Thymus (tissue), 14 donors: ENCODE results near the gene TTLL7. TPM values are rescaled to one million over a fixed set of nuclear protein-coding genes. Genes with fewer than 3 reads are reported as not detected.

Experiments used
- DNase-seq, 9 donors: peaks; one replicate each; pipeline ENCODE4 v3.0.0-alpha.2; 2013; ENCODE audit warnings: low spot score in 9 of 9, low read depth in 6 of 9, missing footprints in 1 of 9
- H3K27ac ChIP-seq, 2 donors: one replicate each; pipeline ENCODE4 v1.5.1; 2013; ENCODE audit warnings: control low read depth in 1 of 2, low read depth in 1 of 2, low read length in 1 of 2, mild to moderate bottlenecking in 1 of 2, moderate library complexity in 1 of 2
- H3K27me3 ChIP-seq, 2 donors: one replicate each; pipeline ENCODE4 v1.5.1; 2013; ENCODE audit warnings: low read length in 1 of 2; ENCODE audit not compliant: control insufficient read depth in 2 of 2, insufficient read depth in 1 of 2
- H3K36me3 ChIP-seq, 2 donors: one replicate each; pipeline ENCODE4 v1.5.1; 2013; ENCODE audit warnings: low read length in 1 of 2, mild to moderate bottlenecking in 1 of 2, moderate library complexity in 1 of 2; ENCODE audit not compliant: control insufficient read depth in 2 of 2, insufficient read depth in 2 of 2
- H3K4me1 ChIP-seq, 2 donors: one replicate each; pipeline ENCODE4 v1.5.1; 2013; ENCODE audit warnings: low read length in 2 of 2; ENCODE audit not compliant: control insufficient read depth in 2 of 2, insufficient read depth in 2 of 2
- H3K4me3 ChIP-seq, 2 donors: one replicate each; pipeline ENCODE4 v1.5.1; 2013; ENCODE audit warnings: low read length in 2 of 2, control low read depth in 1 of 2, mild to moderate bottlenecking in 1 of 2
- H3K9me3 ChIP-seq, 2 donors: one replicate each; pipeline ENCODE4 v1.5.1; 2013; ENCODE audit warnings: low read length in 1 of 2, mild to moderate bottlenecking in 1 of 2; ENCODE audit not compliant: control insufficient read depth in 2 of 2, insufficient read depth in 1 of 2
- WGBS: extraction: QIAGEN DNeasy Blood & Tissue Kit; methylation state at CpG from one replicate; pipeline ENCODE4 v1.1.7; 2013; 5-methylcytosine and 5-hydroxymethylcytosine counted together
- long read RNA-seq, 10 donors: transcript quantifications; one replicate each; lab custom pipeline, GENCODE V29; 2026
- polyA plus RNA-seq: library from polyadenylated mRNA; stranded (reverse); fragments of 200-250 nt; gene quantifications from one replicate; pipeline ENCODE4 v1.2.3, GENCODE V29; 2013
- total RNA-seq: library from RNA; stranded (reverse); fragments of 120-200 nt; gene quantifications from one replicate; pipeline ENCODE4 v1.2.4, GENCODE V29; 2013
- donor health status: healthy.

Gene TTLL7, protein sequence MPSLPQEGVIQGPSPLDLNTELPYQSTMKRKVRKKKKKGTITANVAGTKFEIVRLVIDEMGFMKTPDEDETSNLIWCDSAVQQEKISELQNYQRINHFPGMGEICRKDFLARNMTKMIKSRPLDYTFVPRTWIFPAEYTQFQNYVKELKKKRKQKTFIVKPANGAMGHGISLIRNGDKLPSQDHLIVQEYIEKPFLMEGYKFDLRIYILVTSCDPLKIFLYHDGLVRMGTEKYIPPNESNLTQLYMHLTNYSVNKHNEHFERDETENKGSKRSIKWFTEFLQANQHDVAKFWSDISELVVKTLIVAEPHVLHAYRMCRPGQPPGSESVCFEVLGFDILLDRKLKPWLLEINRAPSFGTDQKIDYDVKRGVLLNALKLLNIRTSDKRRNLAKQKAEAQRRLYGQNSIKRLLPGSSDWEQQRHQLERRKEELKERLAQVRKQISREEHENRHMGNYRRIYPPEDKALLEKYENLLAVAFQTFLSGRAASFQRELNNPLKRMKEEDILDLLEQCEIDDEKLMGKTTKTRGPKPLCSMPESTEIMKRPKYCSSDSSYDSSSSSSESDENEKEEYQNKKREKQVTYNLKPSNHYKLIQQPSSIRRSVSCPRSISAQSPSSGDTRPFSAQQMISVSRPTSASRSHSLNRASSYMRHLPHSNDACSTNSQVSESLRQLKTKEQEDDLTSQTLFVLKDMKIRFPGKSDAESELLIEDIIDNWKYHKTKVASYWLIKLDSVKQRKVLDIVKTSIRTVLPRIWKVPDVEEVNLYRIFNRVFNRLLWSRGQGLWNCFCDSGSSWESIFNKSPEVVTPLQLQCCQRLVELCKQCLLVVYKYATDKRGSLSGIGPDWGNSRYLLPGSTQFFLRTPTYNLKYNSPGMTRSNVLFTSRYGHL
- total RNA-seq (0.94 TPM), polyA plus RNA-seq (1.9 TPM)
- long read RNA-seq, donor 1 = 0 reads
- long read RNA-seq, donor 2 = 0 reads
- long read RNA-seq, donor 3 = 0 reads
- long read RNA-seq, donor 4 = 0 reads
- long read RNA-seq, donor 5 = 0 reads
- long read RNA-seq, donor 6 = 0 reads
- long read RNA-seq, donor 7 = 0 reads
- long read RNA-seq, donor 8 = 0 reads
- long read RNA-seq, donor 9 = 0 reads
- long read RNA-seq, donor 10 = 0 reads

DNA sequence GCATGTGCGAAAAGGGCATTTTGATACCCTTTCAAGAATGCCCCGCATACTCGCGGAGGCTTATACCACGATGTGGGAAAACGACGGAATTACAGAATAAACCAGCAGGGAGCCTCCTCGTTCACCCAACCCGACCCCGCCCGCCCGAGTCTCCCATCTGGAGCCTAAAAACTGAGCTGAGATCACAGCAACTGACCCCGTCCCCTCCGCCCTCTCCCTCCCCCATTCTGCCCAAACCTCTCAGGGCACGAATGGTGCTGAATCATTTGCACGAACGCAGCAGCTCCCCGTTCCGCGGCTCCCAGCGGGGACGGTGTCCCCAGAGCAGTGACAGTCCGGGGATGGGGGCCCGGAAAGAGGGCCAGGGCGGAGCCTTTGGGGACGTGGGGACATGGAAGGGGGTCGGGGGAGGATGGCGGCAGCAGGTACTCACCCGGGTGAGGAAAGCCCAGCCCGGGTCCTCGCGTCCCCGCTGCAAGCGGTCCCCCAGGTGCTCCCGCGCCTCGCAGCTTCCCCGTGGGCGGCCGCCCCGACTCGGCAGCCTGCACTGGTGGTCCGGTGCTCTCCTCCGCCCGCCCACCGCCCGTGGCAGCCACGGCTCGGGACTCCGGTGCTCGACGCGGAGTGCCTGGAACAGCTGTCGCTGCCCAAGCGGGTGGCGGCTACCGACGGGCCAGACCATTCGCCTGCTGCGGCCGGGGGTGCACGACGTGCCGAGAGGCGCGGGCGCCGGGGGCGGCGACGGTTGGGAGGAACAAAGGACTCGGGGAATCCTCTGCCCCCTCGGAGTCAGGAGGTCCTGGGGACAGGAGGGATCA, at the start of gene TTLL7:
TSS of gene TTLL7 (minus strand) at position 635 of the 818 bp plus-strand sequence. CDS start 46,921 bp downstream, outside the sequence.
- WGBS = 3% methylated on average over 73 of the region's 73 CpGs
- peak in 6 of 9 donors; percentile 5 to 55 (median 30) for DNase-seq
- no peak within 1 kb of the TSS for H3K27ac ChIP-seq

DNA sequence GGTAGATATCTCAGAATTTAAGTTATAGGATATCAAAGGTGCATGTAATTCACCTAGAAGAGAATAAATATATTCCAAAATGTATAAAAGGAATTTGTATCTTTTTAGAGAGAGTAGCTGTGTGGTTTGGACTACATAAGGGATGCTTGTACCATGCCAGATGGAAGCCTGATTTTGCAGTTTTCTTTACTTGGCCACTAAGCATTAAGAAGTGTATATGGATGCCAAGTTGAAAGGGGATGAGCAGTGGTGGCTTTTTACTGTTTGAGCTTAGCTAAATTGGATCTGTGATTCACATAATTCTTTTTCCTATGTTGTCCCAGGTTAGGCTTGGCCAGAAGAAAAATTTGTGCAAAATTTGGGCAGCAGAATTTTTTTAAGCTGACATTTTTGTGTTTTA, 43.5 kb upstream of the TTLL7 start:
- H3K4me1 ChIP-seq = no peaks in the 10 kb centered on the region
- no peaks in the 10 kb centered on the region for H3K36me3 ChIP-seq
- H3K4me3 ChIP-seq = no peak overlapping the region
- H3K27ac ChIP-seq = no peak overlapping the region
- no peaks in the 10 kb centered on the region for H3K27me3 ChIP-seq
- H3K9me3 ChIP-seq = no peaks in the 10 kb centered on the region
- no peak for DNase-seq

More for the DNA sequence above, at the start of gene TTLL7:
- no peaks in the 10 kb centered on the region for H3K9me3 ChIP-seq
- H3K4me3 ChIP-seq = peak within 1 kb of the TSS; percentile 52
- peaks cover 4 to 14% of the 10 kb centered on the region in 2 donors for H3K4me1 ChIP-seq
- peaks cover 15 to 50% of the 10 kb centered on the region in 2 donors for H3K27me3 ChIP-seq
- H3K36me3 ChIP-seq = no peaks in the 10 kb centered on the region

- Histone ChIP-seq H3K36me3 (no peaks in the 10 kb centered on the region), H3K4me3 (no peak overlapping the region), H3K4me1 (no peaks in the 10 kb centered on the region), H3K27ac (no peak overlapping the region), H3K27me3 (no peaks in the 10 kb centered on the region), H3K9me3 (no peaks in the 10 kb centered on the region)
- DNase-seq = no peak
- 96% methylated on average over 9 of the region's 9 CpGs for WGBS
Measured at GRCh38 chr1:84037758-84038611, 39.1 kb upstream of the TTLL7 start.

GRCh38 chr1:84031802-84032327, 32.9 kb upstream of the TTLL7 start:
- H3K36me3 ChIP-seq = no peaks in the 10 kb centered on the region
- no peak overlapping the region for H3K4me3 ChIP-seq
- no peak for DNase-seq
- 91% methylated on average over 1 of the region's 1 CpG for WGBS
- H3K4me1 ChIP-seq = no peaks in the 10 kb centered on the region
- no peak overlapping the region for H3K27ac ChIP-seq
- H3K27me3 ChIP-seq = no peaks in the 10 kb centered on the region
- no peaks in the 10 kb centered on the region for H3K9me3 ChIP-seq

DNA sequence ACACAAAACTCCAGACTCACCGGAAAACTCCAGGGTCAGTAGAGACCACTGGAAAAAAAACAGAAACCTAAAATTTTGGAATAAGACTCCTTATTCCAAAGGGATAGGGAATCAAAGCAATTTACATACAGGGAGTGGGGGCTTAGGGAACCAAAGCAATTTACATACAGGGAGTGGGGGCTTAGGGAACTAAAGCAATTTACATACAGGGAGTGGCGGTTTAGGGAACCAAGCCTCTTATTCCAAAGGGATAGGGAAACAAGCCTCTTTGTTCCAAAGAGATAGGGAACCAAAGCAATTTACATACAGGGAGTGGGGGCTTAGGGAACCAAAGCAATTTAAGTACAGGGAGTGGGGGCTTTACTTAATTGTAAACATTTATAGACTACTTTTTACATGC, 28.4 kb upstream of the TTLL7 start:
- Histone ChIP-seq H3K4me1 (no peaks in the 10 kb centered on the region), H3K36me3 (no peaks in the 10 kb centered on the region), H3K9me3 (no peaks in the 10 kb centered on the region), H3K27me3 (no peaks in the 10 kb centered on the region), H3K4me3 (no peak overlapping the region), H3K27ac (no peak overlapping the region)
- DNase-seq = no peak
- 97% methylated on average over 2 of the region's 2 CpGs for WGBS

DNA sequence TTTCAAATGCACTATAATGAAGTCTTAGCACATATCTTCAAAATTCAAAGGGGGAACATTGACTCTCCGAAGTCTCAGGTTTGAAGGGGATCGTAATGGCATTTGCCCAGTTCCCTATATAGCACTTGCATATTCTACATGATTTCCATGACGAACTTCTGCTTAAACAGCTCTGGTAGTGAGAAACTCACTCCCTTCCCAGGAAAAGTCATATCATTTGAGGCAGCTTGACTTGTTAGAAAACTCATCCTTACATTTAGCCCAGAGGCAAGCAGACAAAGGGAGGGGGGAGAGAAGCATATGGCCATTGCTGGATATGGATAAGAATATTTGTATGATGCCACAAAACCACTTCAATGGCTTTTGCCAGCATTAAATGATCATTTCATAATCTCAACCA, 27.0 kb upstream of the TTLL7 start:
- Histone ChIP-seq H3K4me3 (no peak overlapping the region), H3K9me3 (no peaks in the 10 kb centered on the region), H3K36me3 (no peaks in the 10 kb centered on the region), H3K27me3 (no peaks in the 10 kb centered on the region), H3K27ac (no peak overlapping the region), H3K4me1 (no peaks in the 10 kb centered on the region)
- no peak for DNase-seq
- WGBS = 96% methylated on average over 3 of the region's 3 CpGs

DNA sequence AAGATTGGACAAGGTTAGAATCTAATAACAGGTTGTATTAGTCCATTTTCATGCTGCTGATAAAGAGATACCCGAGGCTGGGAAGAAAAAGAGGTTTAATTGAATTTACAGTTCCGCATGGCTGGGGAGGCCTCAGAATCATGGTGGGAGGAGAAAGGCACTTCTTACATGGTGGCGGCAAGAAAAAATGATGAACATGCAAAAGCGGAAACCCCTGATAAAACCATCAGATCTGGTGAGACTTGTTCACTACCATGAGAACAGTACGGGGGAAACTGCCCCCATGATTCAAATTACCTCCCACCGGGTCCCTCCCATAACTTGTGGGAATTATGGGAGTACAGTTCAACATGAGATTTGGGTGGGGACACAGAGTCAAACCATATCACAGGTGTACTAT, 22.9 kb upstream of the TTLL7 start:
- Histone ChIP-seq H3K36me3 (no peaks in the 10 kb centered on the region), H3K27me3 (no peaks in the 10 kb centered on the region), H3K9me3 (no peaks in the 10 kb centered on the region), H3K4me1 (no peaks in the 10 kb centered on the region), H3K27ac (no peak overlapping the region), H3K4me3 (no peak overlapping the region)
- no peak for DNase-seq
- 90% methylated on average over 6 of the region's 6 CpGs for WGBS

DNA sequence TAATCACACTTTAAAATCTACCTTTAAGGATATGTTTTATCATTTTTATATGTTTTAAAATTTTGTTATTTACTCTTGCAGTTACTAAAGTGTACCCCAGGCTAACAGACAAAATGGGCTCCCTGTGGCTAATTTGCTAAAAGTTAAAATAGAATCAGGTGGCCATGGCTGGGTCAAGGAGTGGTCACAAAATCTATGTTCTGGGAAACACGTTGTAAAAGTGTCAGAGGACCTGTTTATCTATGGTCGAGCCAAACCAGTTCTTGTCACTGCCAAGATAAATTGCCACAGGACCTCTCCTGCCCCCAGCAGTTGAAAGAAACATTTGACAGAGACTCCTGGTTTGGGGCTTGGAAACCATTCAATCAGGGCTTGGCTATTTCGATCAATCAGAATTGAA, 21.2 kb upstream of the TTLL7 start:
- no peaks in the 10 kb centered on the region for H3K27me3 ChIP-seq
- H3K4me3 ChIP-seq = no peak overlapping the region
- DNase-seq = no peak
- H3K27ac ChIP-seq = no peak overlapping the region
- H3K36me3 ChIP-seq = no peaks in the 10 kb centered on the region
- H3K9me3 ChIP-seq = no peaks in the 10 kb centered on the region
- WGBS = 69% methylated on average over 3 of the region's 3 CpGs
- no peaks in the 10 kb centered on the region for H3K4me1 ChIP-seq
